Measurements from ENCODE around the gene EEF1AKMT2.

Gene EEF1AKMT2

DNA sequence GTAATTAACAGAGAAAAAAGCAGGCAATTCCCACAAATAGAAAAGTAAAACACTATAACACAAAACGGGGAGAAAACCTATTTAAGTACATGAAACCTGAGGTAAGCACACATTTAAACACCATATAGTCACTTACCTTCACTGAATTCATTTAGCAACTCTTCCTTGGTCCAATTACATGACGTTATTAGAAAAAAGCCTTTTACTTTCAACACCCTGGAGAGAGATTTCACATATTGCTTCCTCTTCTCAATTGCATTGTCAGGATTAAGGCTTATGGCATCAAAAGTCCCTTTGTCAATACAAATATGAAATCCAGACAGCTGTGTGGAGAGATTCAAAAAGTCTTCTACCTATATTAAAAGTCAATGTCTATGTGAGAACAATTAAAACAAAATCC is 26.4 kb downstream of the EEF1AKMT2 start:
- CTCF ChIA-PET = interaction anchor here (1.3 to 1.8 kb wide), 4 partner anchors 8 to 24 kb away, joined by 3 to 6 read pairs (median 4); no protein-coding TSS in a partner anchor
- POLR2A ChIA-PET = interaction anchor here (0.6 kb wide), 1 partner anchor 9 kb away, joined by 6 read pairs; no protein-coding TSS in a partner anchor

DNA sequence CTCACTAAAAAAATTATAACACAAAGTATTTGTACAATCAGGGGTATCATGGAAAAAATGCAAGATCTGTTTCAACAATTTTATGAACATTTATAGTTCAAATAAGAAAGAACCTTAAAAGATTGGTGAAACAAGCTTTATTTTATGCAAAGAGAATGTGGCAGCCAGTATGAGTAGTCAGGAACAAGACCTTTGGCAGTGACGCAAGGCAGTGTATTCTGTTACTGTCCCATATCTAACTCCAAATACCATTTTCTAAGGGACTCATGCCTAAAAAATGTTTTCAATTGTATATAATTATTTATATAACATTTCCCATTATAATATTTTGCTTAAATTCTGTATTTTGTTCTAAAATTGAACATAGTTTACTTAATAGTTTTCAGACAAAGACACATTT is 28.4 kb downstream of the EEF1AKMT2 start:
- CTCF ChIA-PET = interaction anchor here (1.5 to 2.9 kb wide), 3 partner anchors 9 to 46 kb away, joined by 3 to 10 read pairs (median 5); no protein-coding TSS in a partner anchor
- no peak for DNase-seq (ENCODE audit: extremely low spot score)
- POLR2A ChIA-PET = no interaction called here
- TF ChIP-seq, protein P1, sequence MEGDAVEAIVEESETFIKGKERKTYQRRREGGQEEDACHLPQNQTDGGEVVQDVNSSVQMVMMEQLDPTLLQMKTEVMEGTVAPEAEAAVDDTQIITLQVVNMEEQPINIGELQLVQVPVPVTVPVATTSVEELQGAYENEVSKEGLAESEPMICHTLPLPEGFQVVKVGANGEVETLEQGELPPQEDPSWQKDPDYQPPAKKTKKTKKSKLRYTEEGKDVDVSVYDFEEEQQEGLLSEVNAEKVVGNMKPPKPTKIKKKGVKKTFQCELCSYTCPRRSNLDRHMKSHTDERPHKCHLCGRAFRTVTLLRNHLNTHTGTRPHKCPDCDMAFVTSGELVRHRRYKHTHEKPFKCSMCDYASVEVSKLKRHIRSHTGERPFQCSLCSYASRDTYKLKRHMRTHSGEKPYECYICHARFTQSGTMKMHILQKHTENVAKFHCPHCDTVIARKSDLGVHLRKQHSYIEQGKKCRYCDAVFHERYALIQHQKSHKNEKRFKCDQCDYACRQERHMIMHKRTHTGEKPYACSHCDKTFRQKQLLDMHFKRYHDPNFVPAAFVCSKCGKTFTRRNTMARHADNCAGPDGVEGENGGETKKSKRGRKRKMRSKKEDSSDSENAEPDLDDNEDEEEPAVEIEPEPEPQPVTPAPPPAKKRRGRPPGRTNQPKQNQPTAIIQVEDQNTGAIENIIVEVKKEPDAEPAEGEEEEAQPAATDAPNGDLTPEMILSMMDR (IDR thresholded peaks at IDR 0.05; ENCODE audit: control extremely low read depth, extremely low read depth, low read depth, missing control alignments) = no peak

More for the DNA sequence above, 26.4 kb downstream of the EEF1AKMT2 start:
- TF ChIP-seq, protein P1 (IDR thresholded peaks at IDR 0.05; ENCODE audit: control extremely low read depth, extremely low read depth, low read depth, missing control alignments) = no peak
- DNase-seq (ENCODE audit: extremely low spot score) = no peak

DNA sequence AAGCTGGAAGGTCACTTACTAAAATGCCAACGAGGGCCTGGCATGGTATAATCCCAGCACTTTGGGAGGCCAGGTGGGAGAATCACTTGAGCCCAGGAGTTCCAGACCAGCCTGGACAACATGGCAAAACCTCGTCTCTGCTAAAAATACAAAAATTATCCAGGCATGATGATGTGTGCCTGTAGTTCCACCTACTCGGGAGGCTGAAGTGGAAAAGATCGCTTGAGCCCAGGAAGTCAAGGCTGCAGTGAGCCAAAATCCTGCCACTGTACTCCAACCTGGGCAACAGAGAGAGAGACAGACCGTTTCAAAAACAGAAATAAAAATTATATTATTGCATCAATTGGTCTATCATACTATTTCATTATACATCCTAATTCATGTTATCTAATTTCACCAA is 29.4 kb downstream of the EEF1AKMT2 start:
- DNase-seq (ENCODE audit: extremely low spot score) = no peak
- CTCF ChIA-PET = interaction anchor here (0.6 to 2.9 kb wide), 4 partner anchors 10 to 61 kb away, joined by 3 to 10 read pairs (median 4); no protein-coding TSS in a partner anchor
- POLR2A ChIA-PET = no interaction called here
- TF ChIP-seq, protein P1 (IDR thresholded peaks at IDR 0.05; ENCODE audit: control extremely low read depth, extremely low read depth, low read depth, missing control alignments) = no peak

DNA sequence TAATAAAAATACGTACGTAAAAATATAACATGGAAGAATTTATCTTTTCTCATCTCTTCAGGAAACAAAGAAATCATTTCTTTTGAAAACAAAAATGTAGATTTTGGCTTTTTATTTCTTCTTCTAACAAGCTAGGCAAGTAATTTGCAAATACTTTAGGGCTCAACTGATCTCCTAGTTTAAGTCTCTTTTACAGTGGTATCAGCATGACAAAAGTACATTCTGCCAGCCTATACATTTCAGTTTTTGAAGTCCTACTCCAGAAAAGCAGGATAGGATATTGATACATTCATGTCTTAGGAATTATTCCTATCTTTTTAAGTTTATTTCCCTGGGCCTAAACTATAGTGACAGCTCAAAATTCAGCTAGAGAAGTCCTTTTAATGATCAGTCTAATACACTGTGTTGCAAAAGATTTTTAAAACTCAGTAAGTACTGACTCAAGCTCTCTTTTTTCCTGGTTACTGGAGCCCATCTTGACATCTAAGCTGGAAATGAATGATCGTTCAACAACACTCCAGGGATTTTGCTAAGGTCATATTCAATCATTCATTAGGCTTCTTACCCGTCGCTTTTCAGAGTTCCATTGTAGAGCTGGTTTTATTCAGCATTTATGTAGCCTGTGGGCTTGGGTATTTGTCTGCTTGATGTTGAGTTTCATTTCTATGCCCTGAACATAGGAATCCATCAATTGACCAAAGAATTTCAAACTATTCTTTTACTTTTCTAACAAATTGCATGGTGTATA is 35.4 kb downstream of the EEF1AKMT2 start:
- TF ChIP-seq, protein P1 (IDR thresholded peaks at IDR 0.05; ENCODE audit: control extremely low read depth, extremely low read depth, low read depth, missing control alignments) = no peak
- POLR2A ChIA-PET = interaction anchor here (0.7 kb wide), 1 partner anchor 225 kb away, joined by 3 read pairs; no protein-coding TSS in a partner anchor
- CTCF ChIA-PET = interaction anchor here (1.3 to 4.3 kb wide), 4 partner anchors 10 to 153 kb away, joined by 3 to 19 read pairs (median 10); no protein-coding TSS in a partner anchor
- no peak for DNase-seq (ENCODE audit: extremely low spot score)

DNA sequence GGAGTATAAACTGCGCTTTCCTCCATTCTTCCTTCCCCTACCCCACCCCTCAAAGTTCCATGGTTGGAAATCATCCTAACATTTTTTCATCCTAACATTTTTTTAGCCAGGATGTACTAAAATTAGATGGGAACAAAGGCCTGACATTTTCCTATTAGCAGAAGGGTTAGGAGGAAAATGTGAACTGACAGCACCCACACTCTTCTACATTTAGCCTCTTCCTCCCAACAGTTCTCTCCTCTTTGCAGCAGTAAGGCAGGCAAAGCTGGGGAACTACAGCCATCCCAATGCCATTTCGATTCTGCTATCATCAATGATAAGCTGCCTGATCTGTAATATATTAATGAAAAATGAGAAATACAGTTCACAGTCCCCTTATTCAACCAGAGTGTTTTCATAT is 36.1 kb downstream of the EEF1AKMT2 start:
- TF ChIP-seq, protein P1 (IDR thresholded peaks at IDR 0.05; ENCODE audit: control extremely low read depth, extremely low read depth, low read depth, missing control alignments) = no peak

DNA sequence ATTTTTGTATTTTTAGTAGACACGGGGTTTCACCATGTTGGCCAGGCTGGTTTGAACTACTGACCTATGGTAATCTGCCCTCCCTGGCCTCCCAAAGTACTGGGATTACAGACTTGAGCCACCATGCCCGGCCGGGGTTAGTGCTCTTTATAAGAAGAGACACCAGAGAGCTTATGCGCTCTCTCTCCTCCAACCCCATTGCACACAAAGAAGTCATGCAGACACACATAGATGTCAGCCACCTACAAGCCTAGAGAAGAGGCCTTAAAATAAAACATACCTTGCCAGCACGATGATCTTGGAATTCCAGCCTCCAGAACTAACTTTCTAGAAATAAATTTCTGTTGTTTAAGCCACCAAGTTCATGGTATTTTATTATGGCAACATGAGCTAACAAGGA is 37.5 kb downstream of the EEF1AKMT2 start:
- ChIA-PET CTCF (interaction anchor here (0.6 to 4.3 kb wide), 4 partner anchors 9 to 134 kb away, joined by 3 to 19 read pairs (median 5); no protein-coding TSS in a partner anchor), POLR2A (no interaction called here)
- TF ChIP-seq, protein P1 (IDR thresholded peaks at IDR 0.05; ENCODE audit: control extremely low read depth, extremely low read depth, low read depth, missing control alignments) = no peak
- DNase-seq (ENCODE audit: extremely low spot score) = no peak

More for the DNA sequence above, 36.1 kb downstream of the EEF1AKMT2 start:
- no peak for DNase-seq (ENCODE audit: extremely low spot score)
- ChIA-PET POLR2A (interaction anchor here (0.7 kb wide), 1 partner anchor 224 kb away, joined by 3 read pairs; no protein-coding TSS in a partner anchor), CTCF (interaction anchor here (1.2 to 4.3 kb wide), 6 partner anchors 9 to 152 kb away, joined by 3 to 19 read pairs (median 4); no protein-coding TSS in a partner anchor)

All from GM10248 (cell line).